H9 (cell line): ENCODE measurements around the gene HLA-DQB2. TPM values are rescaled to one million over a fixed set of nuclear protein-coding genes. Genes with fewer than 3 reads are reported as not detected.

Experiments used
- DNase-seq: peaks from one replicate; pipeline ENCODE4 v3.0.0-alpha.2; 2017
- H2AFZ ChIP-seq: one replicate; pipeline ENCODE4 v1.6.1; 2013; ENCODE audit warnings: mild to moderate bottlenecking, low read length, control low read depth, moderate library complexity
- H2AK5ac ChIP-seq: 2 replicates; pipeline ENCODE4 v1.6.1; 2013; ENCODE audit warnings: low read length, control low read depth, mixed read lengths; ENCODE audit not compliant: insufficient read length
- H2BK120ac ChIP-seq: one replicate; pipeline ENCODE4 v1.6.1; 2013; ENCODE audit warnings: low read depth, mild to moderate bottlenecking, low read length, control low read depth, inconsistent platforms; ENCODE audit not compliant: poor library complexity, severe bottlenecking
- H2BK12ac ChIP-seq: 2 replicates; pipeline ENCODE4 v1.6.1; 2013; ENCODE audit warnings: low read length, control low read depth, mixed read lengths, low read depth; ENCODE audit not compliant: insufficient read length
- H2BK15ac ChIP-seq: 2 replicates; pipeline ENCODE4 v1.6.1; 2013; ENCODE audit warnings: low read depth, low read length, control low read depth
- H2BK20ac ChIP-seq: one replicate; pipeline ENCODE4 v1.6.1; 2013; ENCODE audit warnings: low read depth, mild to moderate bottlenecking, low read length, control low read depth, inconsistent platforms; ENCODE audit not compliant: poor library complexity, severe bottlenecking
- H2BK5ac ChIP-seq: 2 replicates; pipeline ENCODE4 v1.6.1; 2013; ENCODE audit warnings: low read length, control low read depth, mixed read lengths; ENCODE audit not compliant: insufficient read length
- H3K14ac ChIP-seq: 2 replicates; pipeline ENCODE4 v1.6.1; 2013; ENCODE audit warnings: low read length, control low read depth; ENCODE audit not compliant: insufficient read depth
- H3K18ac ChIP-seq: 2 replicates; pipeline ENCODE4 v1.6.1; 2013; ENCODE audit warnings: low read depth, mild to moderate bottlenecking, mixed read lengths, low read length, control low read depth; ENCODE audit not compliant: insufficient read length
- H3K23ac ChIP-seq: 2 replicates; pipeline ENCODE4 v1.6.1; 2013; ENCODE audit warnings: low read length, control low read depth, mixed read lengths, low read depth; ENCODE audit not compliant: insufficient read length
- H3K23me2 ChIP-seq: 2 replicates; pipeline ENCODE4 v1.6.1; 2013; ENCODE audit warnings: low read depth, mild to moderate bottlenecking, mixed read lengths, low read length, control low read depth; ENCODE audit not compliant: insufficient read length, poor library complexity, severe bottlenecking
- H3K27ac ChIP-seq: 2 replicates; pipeline ENCODE4 v1.5.1; 2013; ENCODE audit warnings: low read length, control low read depth, mixed read lengths, low read depth; ENCODE audit not compliant: insufficient read length
- H3K27me3 ChIP-seq: 2 replicates; pipeline ENCODE4 v1.6.1; 2013; ENCODE audit warnings: low read length, control low read depth, inconsistent platforms; ENCODE audit not compliant: insufficient read depth
- H3K4ac ChIP-seq: 2 replicates; pipeline ENCODE4 v1.6.1; 2013; ENCODE audit warnings: low read depth, mild to moderate bottlenecking, control low read depth, inconsistent platforms, low read length, moderate library complexity
- H3K4me1 ChIP-seq: 2 replicates; pipeline ENCODE4 v1.6.1; 2013; ENCODE audit warnings: low read length, control low read depth, inconsistent platforms; ENCODE audit not compliant: insufficient read depth
- H3K4me2 ChIP-seq: 2 replicates; pipeline ENCODE4 v1.6.1; 2013; ENCODE audit warnings: low read length, control low read depth, mixed read lengths; ENCODE audit not compliant: insufficient read length, insufficient read depth
- H3K56ac ChIP-seq: 2 replicates; pipeline ENCODE4 v1.6.1; 2013; ENCODE audit warnings: low read depth, mild to moderate bottlenecking, mixed read lengths, low read length, control low read depth; ENCODE audit not compliant: insufficient read length
- H3K79me1 ChIP-seq: 2 replicates; pipeline ENCODE4 v1.6.1; 2013; ENCODE audit warnings: low read depth, mild to moderate bottlenecking, moderate library complexity, low read length, control low read depth, inconsistent platforms; ENCODE audit not compliant: insufficient read depth, poor library complexity, severe bottlenecking
- H3K79me2 ChIP-seq: 2 replicates; pipeline ENCODE4 v1.6.1; 2013; ENCODE audit warnings: low read length, control low read depth, inconsistent platforms; ENCODE audit not compliant: insufficient read depth
- H3K9ac ChIP-seq: 2 replicates; pipeline ENCODE4 v1.6.1; 2013; ENCODE audit warnings: low read length, control low read depth, mixed read lengths; ENCODE audit not compliant: insufficient read length; ENCODE audit errors: extremely low read depth
- H3K9me3 ChIP-seq: one replicate; pipeline ENCODE4 v1.6.1; 2013; ENCODE audit warnings: low read depth, low read length, inconsistent platforms; ENCODE audit not compliant: control insufficient read depth
- H3T11ph ChIP-seq: one replicate; pipeline ENCODE4 v1.6.1; 2013; ENCODE audit warnings: mild to moderate bottlenecking, low read length, control low read depth, inconsistent platforms
- H4K20me1 ChIP-seq: one replicate; pipeline ENCODE4 v1.6.1; 2013; ENCODE audit not compliant: control insufficient read depth, insufficient read length, insufficient read depth
- H4K5ac ChIP-seq: 2 replicates; pipeline ENCODE4 v1.6.1; 2013; ENCODE audit warnings: low read depth, mild to moderate bottlenecking, mixed read lengths, low read length, control low read depth; ENCODE audit not compliant: insufficient read length
- H4K8ac ChIP-seq: replicated peaks from 2 replicates; pipeline ENCODE4 v1.6.1; 2013; ENCODE audit warnings: low read length, control low read depth, mixed read lengths, low read depth; ENCODE audit not compliant: insufficient read length
- H4K91ac ChIP-seq: 2 replicates; pipeline ENCODE4 v1.6.1; 2013; ENCODE audit warnings: low read depth, mild to moderate bottlenecking, moderate library complexity, mixed read lengths, low read length, control low read depth; ENCODE audit not compliant: insufficient read length
- H3K27ac Mint-ChIP-seq, 3 experiments: 2 replicates in 2 of 3; 3 replicates in 1 of 3; pipeline ENCODE4 v1.8.0; 2020 to 2021; ENCODE audit warnings: mixed read lengths in 3 of 3, mild to moderate bottlenecking in 1 of 3, moderate library complexity in 1 of 3
- H3K27me3 Mint-ChIP-seq: 2 replicates; pipeline ENCODE4 v1.8.0; 2021; ENCODE audit warnings: low read depth, mild to moderate bottlenecking, moderate library complexity, mixed read lengths
- H3K36me3 Mint-ChIP-seq, 3 experiments: 2 replicates in 2 of 3; 3 replicates in 1 of 3; pipeline ENCODE4 v1.8.0; 2020 to 2021; ENCODE audit warnings: low read depth in 3 of 3, mixed read lengths in 3 of 3; ENCODE audit not compliant: insufficient read depth in 1 of 3
- H3K4me1 Mint-ChIP-seq, 2 experiments: 2 replicates each; pipeline ENCODE4 v1.8.0; 2020; ENCODE audit warnings: mixed read lengths in 2 of 2
- H3K4me3 Mint-ChIP-seq, 2 experiments: 2 replicates in 1 of 2; 3 replicates in 1 of 2; pipeline ENCODE4 v1.8.0; 2020 to 2021; ENCODE audit warnings: mild to moderate bottlenecking in 2 of 2, mixed read lengths in 2 of 2, moderate library complexity in 1 of 2
- H3K9me3 Mint-ChIP-seq, 2 experiments: 2 replicates in 1 of 2; 3 replicates in 1 of 2; pipeline ENCODE4 v1.8.0; 2020; ENCODE audit warnings: mild to moderate bottlenecking in 2 of 2, mixed read lengths in 2 of 2, moderate library complexity in 1 of 2
- total RNA-seq: library from RNA; stranded (reverse); gene quantifications from 2 replicates; pipeline ENCODE4 v1.2.1, GENCODE V29; 2021
- TF ChIP-seq, protein P1 (sequence below): fragments of 200-600 bp; sonication (generic); conservative IDR thresholded peaks from 3 replicates; pipeline ENCODE4 v1.8.0; 2021; ENCODE audit warnings: antibody characterized with exemption, mild to moderate bottlenecking

The HLA-DQB2 gene
- total RNA-seq, 1 experiment from 2014 or later: not detected

DNA sequence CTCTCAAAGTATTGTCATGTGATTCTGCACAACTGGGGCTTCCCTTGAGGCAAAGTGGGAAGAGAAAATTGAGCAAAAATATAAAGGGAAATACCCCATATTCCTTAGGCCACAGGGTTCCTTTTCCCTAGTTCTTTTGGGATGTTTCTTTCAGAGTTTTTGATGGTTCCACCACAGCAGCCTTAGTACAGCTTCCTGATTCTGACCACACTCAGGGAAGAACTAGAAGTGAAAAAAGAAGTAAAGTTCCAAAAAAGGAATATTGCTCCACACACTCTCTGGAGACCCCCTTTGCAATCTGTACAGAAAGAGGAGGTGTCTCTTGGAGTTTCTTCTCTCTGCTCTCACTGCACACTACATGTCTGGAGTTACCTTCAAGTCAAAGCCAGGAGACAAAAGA is 50.1 kb downstream of the HLA-DQB2 start:
- Histone ChIP-seq H3K23ac (no peak overlapping the region), H3K4ac (no peak overlapping the region), H2AFZ (no peak overlapping the region), H2BK15ac (no peak overlapping the region), H3K27me3 (no peaks in the 10 kb centered on the region), H4K8ac (no peak overlapping the region), H2BK5ac (no peak overlapping the region), H3K14ac (no peak overlapping the region), H2BK120ac (no peak overlapping the region), H3K9ac (no peak overlapping the region), H2BK12ac (no peak overlapping the region), H2AK5ac (no peak overlapping the region), H3K27ac (no peak overlapping the region), H3T11ph (no peak overlapping the region), H4K91ac (no peak overlapping the region), H3K9me3 (no peaks in the 10 kb centered on the region), H3K4me1 (no peaks in the 10 kb centered on the region), H3K18ac (no peak overlapping the region), H4K20me1 (no peaks in the 10 kb centered on the region), H3K56ac (no peak overlapping the region), H3K23me2 (no peaks in the 10 kb centered on the region), H3K79me1 (no peaks in the 10 kb centered on the region), H4K5ac (no peak overlapping the region), H2BK20ac (no peak overlapping the region), H3K4me2 (no peak overlapping the region), H3K79me2 (no peaks in the 10 kb centered on the region)
- Mint-ChIP-seq H3K36me3 (no peaks in the 10 kb centered on the region; a peak in 1 of 7 replicates), H3K27ac (no peak overlapping the region), H3K4me3 (no peak overlapping the region), H3K9me3 (peaks cover 0 to under 1% of the 10 kb centered on the region in 2 experiments; a peak in 1 of 5 replicates), H3K4me1 (peaks cover 0 to 6% of the 10 kb centered on the region in 2 experiments; a peak in 2 of 4 replicates), H3K27me3 (no peaks in the 10 kb centered on the region; the same call in 1 of the 2 replicates)
- DNase-seq: no peak
- TF ChIP-seq, protein P1, sequence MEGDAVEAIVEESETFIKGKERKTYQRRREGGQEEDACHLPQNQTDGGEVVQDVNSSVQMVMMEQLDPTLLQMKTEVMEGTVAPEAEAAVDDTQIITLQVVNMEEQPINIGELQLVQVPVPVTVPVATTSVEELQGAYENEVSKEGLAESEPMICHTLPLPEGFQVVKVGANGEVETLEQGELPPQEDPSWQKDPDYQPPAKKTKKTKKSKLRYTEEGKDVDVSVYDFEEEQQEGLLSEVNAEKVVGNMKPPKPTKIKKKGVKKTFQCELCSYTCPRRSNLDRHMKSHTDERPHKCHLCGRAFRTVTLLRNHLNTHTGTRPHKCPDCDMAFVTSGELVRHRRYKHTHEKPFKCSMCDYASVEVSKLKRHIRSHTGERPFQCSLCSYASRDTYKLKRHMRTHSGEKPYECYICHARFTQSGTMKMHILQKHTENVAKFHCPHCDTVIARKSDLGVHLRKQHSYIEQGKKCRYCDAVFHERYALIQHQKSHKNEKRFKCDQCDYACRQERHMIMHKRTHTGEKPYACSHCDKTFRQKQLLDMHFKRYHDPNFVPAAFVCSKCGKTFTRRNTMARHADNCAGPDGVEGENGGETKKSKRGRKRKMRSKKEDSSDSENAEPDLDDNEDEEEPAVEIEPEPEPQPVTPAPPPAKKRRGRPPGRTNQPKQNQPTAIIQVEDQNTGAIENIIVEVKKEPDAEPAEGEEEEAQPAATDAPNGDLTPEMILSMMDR: no peak
